Liver (tissue), 9 donors: ENCODE measurements around the gene SIRT2. TPM values are rescaled to one million over a fixed set of nuclear protein-coding genes. Genes with fewer than 3 reads are reported as not detected.

Experiments
- DNase-seq: peaks from one replicate; pipeline ENCODE4 v3.0.0-alpha.2; 2017; ENCODE audit warnings: low spot score
- H3K27ac ChIP-seq, 2 donors: one replicate each; pipeline ENCODE4 v1.7.0; 2013; ENCODE audit warnings: inconsistent platforms in 2 of 2, low read length in 2 of 2, control low read depth in 1 of 2, low read depth in 1 of 2, mild to moderate bottlenecking in 1 of 2
- H3K27me3 ChIP-seq, 4 donors: one replicate each; pipeline versions ENCODE4 v1.6.1 to v1.7.0; 2013; ENCODE audit warnings: low read length in 3 of 4, inconsistent platforms in 1 of 4, mild to moderate bottlenecking in 1 of 4, moderate library complexity in 1 of 4; ENCODE audit not compliant: control insufficient read depth in 4 of 4, insufficient read depth in 4 of 4
- H3K36me3 ChIP-seq, 4 donors: one replicate each; pipeline versions ENCODE4 v1.6.1 to v1.7.0; 2013; ENCODE audit warnings: low read length in 3 of 4, mild to moderate bottlenecking in 3 of 4, low read depth in 1 of 4, moderate library complexity in 1 of 4; ENCODE audit not compliant: control insufficient read depth in 4 of 4, insufficient read depth in 3 of 4
- H3K4me1 ChIP-seq, 4 donors: one replicate each; pipeline versions ENCODE4 v1.6.1 to v1.7.0; 2013; ENCODE audit warnings: low read length in 3 of 4, mild to moderate bottlenecking in 3 of 4, moderate library complexity in 1 of 4; ENCODE audit not compliant: control insufficient read depth in 4 of 4, insufficient read depth in 4 of 4
- H3K4me3 ChIP-seq, 3 donors: one replicate each; pipeline versions ENCODE4 v1.6.1 to v1.7.0; 2013; ENCODE audit warnings: low read length in 3 of 3, control low read depth in 1 of 3, low read depth in 1 of 3, mild to moderate bottlenecking in 1 of 3
- H3K9ac ChIP-seq, 2 donors: one replicate each; pipeline ENCODE4 v1.7.0; 2013; ENCODE audit warnings: low read length in 2 of 2, mild to moderate bottlenecking in 2 of 2, moderate library complexity in 2 of 2, control low read depth in 1 of 2, low read depth in 1 of 2
- H3K9me3 ChIP-seq, 4 donors: one replicate each; pipeline versions ENCODE4 v1.6.1 to v1.7.0; 2013; ENCODE audit warnings: low read length in 3 of 4; ENCODE audit not compliant: control insufficient read depth in 4 of 4
- EGR1 ChIP-seq, 2 donors: IDR thresholded peaks; 2 replicates each; pipeline ENCODE4 v1.6.1; 2016 to 2018; ENCODE audit warnings: antibody characterized with exemption in 2 of 2, low read depth in 2 of 2
- FOXA1 ChIP-seq: IDR thresholded peaks from 2 replicates; pipeline ENCODE4 v1.6.1; 2016; ENCODE audit warnings: antibody characterized with exemption
- FOXA2 ChIP-seq: IDR thresholded peaks from 2 replicates; pipeline ENCODE4 v1.6.1; 2016; ENCODE audit warnings: antibody characterized with exemption
- GABPA ChIP-seq, 2 donors: IDR thresholded peaks in 1 of 2; conservative IDR thresholded peaks in 1 of 2; 2 replicates each; pipeline ENCODE4 v1.6.1; 2016; ENCODE audit warnings: antibody characterized with exemption in 2 of 2, mild to moderate bottlenecking in 1 of 2, moderate library complexity in 1 of 2
- HNF4A ChIP-seq, 2 donors: conservative IDR thresholded peaks; 2 replicates each; pipeline ENCODE4 v1.6.1; 2016; ENCODE audit warnings: antibody characterized with exemption in 2 of 2, mild to moderate bottlenecking in 2 of 2
- HNF4G ChIP-seq: IDR thresholded peaks from 2 replicates; pipeline ENCODE4 v1.6.1; 2016; ENCODE audit warnings: antibody characterized with exemption
- JUND ChIP-seq, 2 donors: IDR thresholded peaks; 2 replicates each; pipeline ENCODE4 v1.6.1; 2016; ENCODE audit warnings: antibody characterized with exemption in 2 of 2
- NR2F2 ChIP-seq: IDR thresholded peaks from 2 replicates; pipeline ENCODE4 v1.6.1; 2016; ENCODE audit warnings: antibody characterized with exemption
- RAD21 ChIP-seq, 2 donors: IDR thresholded peaks; 2 replicates each; pipeline ENCODE4 v1.6.1; 2016; ENCODE audit warnings: antibody characterized with exemption in 2 of 2, mild to moderate bottlenecking in 2 of 2
- RXRA ChIP-seq, 2 donors: IDR thresholded peaks; 2 replicates each; pipeline ENCODE4 v1.6.1; 2017 to 2018; ENCODE audit warnings: antibody characterized with exemption in 2 of 2, mild to moderate bottlenecking in 1 of 2
- SP1 ChIP-seq: IDR thresholded peaks from 2 replicates; pipeline ENCODE4 v1.6.1; 2018; ENCODE audit warnings: antibody characterized with exemption, mild to moderate bottlenecking
- TAF1 ChIP-seq: conservative IDR thresholded peaks from 2 replicates; pipeline ENCODE4 v1.6.1; 2016; ENCODE audit warnings: antibody characterized with exemption, mild to moderate bottlenecking
- YY1 ChIP-seq: IDR thresholded peaks from 2 replicates; pipeline ENCODE4 v1.6.1; 2016; ENCODE audit warnings: antibody characterized with exemption, mild to moderate bottlenecking
- WGBS: extraction: QIAGEN DNeasy Blood & Tissue Kit; methylation state at CpG from one replicate; pipeline ENCODE4 v1.1.7; 2013; 5-methylcytosine and 5-hydroxymethylcytosine counted together
- polyA plus RNA-seq, 2 donors: library from polyadenylated mRNA; stranded (reverse) in 1 of 2; unstranded in 1 of 2; fragments of 200-250 nt in 1 of 2; fragments of >200 nt in 1 of 2; fragmentation: Nextera tagmentation in 1 of 2; extraction: Ambion mirVana in 1 of 2; gene quantifications; one replicate each; pipeline versions ENCODE4 v1.2.1 to v1.2.3, GENCODE V29; 2013 to 2015
- total RNA-seq, 2 donors: library from RNA; depleted of rRNA; stranded (reverse); fragments of >200 nt; gene quantifications; one replicate each; pipeline ENCODE4 v1.2.3, GENCODE V29; 2014
- TF ChIP-seq, protein P1 (sequence below): IDR thresholded peaks from 2 replicates; pipeline ENCODE4 v1.6.1; 2016; ENCODE audit warnings: antibody characterized with exemption
- TF ChIP-seq, protein P2 (sequence below): IDR thresholded peaks from 2 replicates; pipeline ENCODE4 v1.6.1; 2016; ENCODE audit warnings: antibody characterized with exemption
- TF ChIP-seq, protein P3 (sequence below): IDR thresholded peaks from 2 replicates; pipeline ENCODE4 v1.6.1; 2016; ENCODE audit warnings: antibody characterized with exemption, mild to moderate bottlenecking
- TF ChIP-seq, protein P4 (sequence below): fragments of 150-350 bp; IDR thresholded peaks from 2 replicates; pipeline ENCODE4 v1.5.1; 2017; ENCODE audit warnings: improper control_type of control experiment, low read depth, low read length; ENCODE audit not compliant: missing input control
- TF ChIP-seq, protein P5 (sequence below): IDR thresholded peaks from 2 replicates; pipeline ENCODE4 v1.6.1; 2016; ENCODE audit warnings: antibody characterized with exemption
- donor health status: healthy.
- donor health status: healthy.
- donor health status: healthy.
- donor health status: healthy.
- donor health status: healthy.

The SIRT2 gene
- total and polyA plus RNA-seq, 4 donors, result 21.8 to 42.2 (median 26.9) TPM

DNA sequence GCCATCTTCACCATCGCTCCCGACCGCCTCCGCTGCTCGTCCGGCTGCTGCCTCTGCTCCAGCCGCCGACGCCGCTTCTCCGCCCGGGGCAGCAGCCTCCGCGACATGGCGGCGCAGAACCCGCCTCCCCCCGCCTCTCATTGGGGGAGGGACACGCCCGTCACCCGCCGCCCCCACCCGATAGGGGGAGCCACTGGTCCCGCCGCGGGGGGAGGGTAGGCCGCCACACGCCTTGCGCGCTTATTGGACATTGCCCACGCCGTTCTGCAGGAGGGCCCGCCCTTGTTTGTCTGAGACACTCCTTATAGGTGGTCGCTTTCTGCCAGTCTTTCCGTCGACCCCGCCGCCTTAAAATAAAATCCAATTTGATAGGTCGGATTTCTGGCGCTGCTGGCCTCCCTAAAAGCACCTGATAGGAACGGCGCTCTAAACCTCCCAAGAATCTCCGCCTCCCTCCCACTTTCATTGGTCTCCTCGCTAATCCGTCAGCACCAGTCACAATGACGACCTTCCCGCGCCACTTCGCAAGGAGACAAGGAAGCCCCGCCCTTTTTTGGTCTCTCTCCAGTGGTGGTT is 49.5 kb downstream of the SIRT2 start, which contains the start of gene HNRNPL:
Gene HNRNPL (minus strand): TSS at position 127 of the 576 bp plus-strand sequence. CDS start 20 bp downstream, at position 107.
- peaks cover 8 to 21% (median 20%) of the 10 kb centered on the region in 4 donors for H3K36me3 ChIP-seq
- WGBS, result under 1% methylated on average over 50 of the region's 50 CpGs
- H3K9me3 ChIP-seq, result no peaks in the 10 kb centered on the region
- peaks cover 5 to 45% (median 33%) of the 10 kb centered on the region in 4 donors for H3K4me1 ChIP-seq
- DNase-seq, result peak; percentile 99
- peak; percentile 21 for TF ChIP-seq FOXA2
- TF ChIP-seq SP1, result peak; percentile 98
- TF ChIP-seq, protein P1, sequence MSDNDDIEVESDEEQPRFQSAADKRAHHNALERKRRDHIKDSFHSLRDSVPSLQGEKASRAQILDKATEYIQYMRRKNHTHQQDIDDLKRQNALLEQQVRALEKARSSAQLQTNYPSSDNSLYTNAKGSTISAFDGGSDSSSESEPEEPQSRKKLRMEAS, result no peak
- TF ChIP-seq, protein P2, sequence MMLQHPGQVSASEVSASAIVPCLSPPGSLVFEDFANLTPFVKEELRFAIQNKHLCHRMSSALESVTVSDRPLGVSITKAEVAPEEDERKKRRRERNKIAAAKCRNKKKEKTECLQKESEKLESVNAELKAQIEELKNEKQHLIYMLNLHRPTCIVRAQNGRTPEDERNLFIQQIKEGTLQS, result no peak
- peak in 1 of 2 donors; percentile 36 for TF ChIP-seq HNF4A (conservative IDR thresholded peaks at IDR 0.05)
- TF ChIP-seq NR2F2, result no peak
- TF ChIP-seq GABPA (IDR thresholded peaks at IDR 0.05 in 1 of 2, conservative IDR thresholded peaks at IDR 0.05 in 1 of 2), result peak in 1 of 2 donors; percentile 86
- no peak for TF ChIP-seq YY1
- TF ChIP-seq EGR1 (IDR thresholded peaks at IDR 0.05; ENCODE audit: low read depth in 2 of 2), result no peak
- no peak for TF ChIP-seq FOXA1
- TF ChIP-seq RAD21 (IDR thresholded peaks at IDR 0.05), result no peak
- peak; percentile 11 to 14 for TF ChIP-seq JUND (IDR thresholded peaks at IDR 0.05)
- TF ChIP-seq TAF1, result peak; percentile 28
- TF ChIP-seq RXRA (IDR thresholded peaks at IDR 0.05), result peak in 1 of 2 donors; percentile 41
- TF ChIP-seq, protein P3, sequence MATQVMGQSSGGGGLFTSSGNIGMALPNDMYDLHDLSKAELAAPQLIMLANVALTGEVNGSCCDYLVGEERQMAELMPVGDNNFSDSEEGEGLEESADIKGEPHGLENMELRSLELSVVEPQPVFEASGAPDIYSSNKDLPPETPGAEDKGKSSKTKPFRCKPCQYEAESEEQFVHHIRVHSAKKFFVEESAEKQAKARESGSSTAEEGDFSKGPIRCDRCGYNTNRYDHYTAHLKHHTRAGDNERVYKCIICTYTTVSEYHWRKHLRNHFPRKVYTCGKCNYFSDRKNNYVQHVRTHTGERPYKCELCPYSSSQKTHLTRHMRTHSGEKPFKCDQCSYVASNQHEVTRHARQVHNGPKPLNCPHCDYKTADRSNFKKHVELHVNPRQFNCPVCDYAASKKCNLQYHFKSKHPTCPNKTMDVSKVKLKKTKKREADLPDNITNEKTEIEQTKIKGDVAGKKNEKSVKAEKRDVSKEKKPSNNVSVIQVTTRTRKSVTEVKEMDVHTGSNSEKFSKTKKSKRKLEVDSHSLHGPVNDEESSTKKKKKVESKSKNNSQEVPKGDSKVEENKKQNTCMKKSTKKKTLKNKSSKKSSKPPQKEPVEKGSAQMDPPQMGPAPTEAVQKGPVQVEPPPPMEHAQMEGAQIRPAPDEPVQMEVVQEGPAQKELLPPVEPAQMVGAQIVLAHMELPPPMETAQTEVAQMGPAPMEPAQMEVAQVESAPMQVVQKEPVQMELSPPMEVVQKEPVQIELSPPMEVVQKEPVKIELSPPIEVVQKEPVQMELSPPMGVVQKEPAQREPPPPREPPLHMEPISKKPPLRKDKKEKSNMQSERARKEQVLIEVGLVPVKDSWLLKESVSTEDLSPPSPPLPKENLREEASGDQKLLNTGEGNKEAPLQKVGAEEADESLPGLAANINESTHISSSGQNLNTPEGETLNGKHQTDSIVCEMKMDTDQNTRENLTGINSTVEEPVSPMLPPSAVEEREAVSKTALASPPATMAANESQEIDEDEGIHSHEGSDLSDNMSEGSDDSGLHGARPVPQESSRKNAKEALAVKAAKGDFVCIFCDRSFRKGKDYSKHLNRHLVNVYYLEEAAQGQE, result peak; percentile 7
- TF ChIP-seq, protein P4, sequence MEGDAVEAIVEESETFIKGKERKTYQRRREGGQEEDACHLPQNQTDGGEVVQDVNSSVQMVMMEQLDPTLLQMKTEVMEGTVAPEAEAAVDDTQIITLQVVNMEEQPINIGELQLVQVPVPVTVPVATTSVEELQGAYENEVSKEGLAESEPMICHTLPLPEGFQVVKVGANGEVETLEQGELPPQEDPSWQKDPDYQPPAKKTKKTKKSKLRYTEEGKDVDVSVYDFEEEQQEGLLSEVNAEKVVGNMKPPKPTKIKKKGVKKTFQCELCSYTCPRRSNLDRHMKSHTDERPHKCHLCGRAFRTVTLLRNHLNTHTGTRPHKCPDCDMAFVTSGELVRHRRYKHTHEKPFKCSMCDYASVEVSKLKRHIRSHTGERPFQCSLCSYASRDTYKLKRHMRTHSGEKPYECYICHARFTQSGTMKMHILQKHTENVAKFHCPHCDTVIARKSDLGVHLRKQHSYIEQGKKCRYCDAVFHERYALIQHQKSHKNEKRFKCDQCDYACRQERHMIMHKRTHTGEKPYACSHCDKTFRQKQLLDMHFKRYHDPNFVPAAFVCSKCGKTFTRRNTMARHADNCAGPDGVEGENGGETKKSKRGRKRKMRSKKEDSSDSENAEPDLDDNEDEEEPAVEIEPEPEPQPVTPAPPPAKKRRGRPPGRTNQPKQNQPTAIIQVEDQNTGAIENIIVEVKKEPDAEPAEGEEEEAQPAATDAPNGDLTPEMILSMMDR, result peak; percentile 49
- TF ChIP-seq, protein P5, sequence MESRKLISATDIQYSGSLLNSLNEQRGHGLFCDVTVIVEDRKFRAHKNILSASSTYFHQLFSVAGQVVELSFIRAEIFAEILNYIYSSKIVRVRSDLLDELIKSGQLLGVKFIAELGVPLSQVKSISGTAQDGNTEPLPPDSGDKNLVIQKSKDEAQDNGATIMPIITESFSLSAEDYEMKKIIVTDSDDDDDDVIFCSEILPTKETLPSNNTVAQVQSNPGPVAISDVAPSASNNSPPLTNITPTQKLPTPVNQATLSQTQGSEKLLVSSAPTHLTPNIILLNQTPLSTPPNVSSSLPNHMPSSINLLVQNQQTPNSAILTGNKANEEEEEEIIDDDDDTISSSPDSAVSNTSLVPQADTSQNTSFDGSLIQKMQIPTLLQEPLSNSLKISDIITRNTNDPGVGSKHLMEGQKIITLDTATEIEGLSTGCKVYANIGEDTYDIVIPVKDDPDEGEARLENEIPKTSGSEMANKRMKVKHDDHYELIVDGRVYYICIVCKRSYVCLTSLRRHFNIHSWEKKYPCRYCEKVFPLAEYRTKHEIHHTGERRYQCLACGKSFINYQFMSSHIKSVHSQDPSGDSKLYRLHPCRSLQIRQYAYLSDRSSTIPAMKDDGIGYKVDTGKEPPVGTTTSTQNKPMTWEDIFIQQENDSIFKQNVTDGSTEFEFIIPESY, result no peak
- no peak for TF ChIP-seq HNF4G
- peak within 1 kb of the TSS; percentile 74 to 94 (median 93) for H3K4me3 ChIP-seq
- no peaks in the 10 kb centered on the region for H3K27me3 ChIP-seq
- peak within 1 kb of the TSS; percentile 100 for H3K27ac ChIP-seq
- peak within 1 kb of the TSS; percentile 84 to 100 for H3K9ac ChIP-seq
